ENCODE results near the gene LGALS4. TPM values are rescaled to one million over a fixed set of nuclear protein-coding genes. Genes with fewer than 3 reads are reported as not detected.
"Not testable (repeated sequence)": the region's sequence is repeated elsewhere in the genome, so short reads cannot be mapped to it uniquely, and the experiment has no call there.

The LGALS4 gene
- total RNA-seq, 1 donor from 2014 or later, result not detected

DNA sequence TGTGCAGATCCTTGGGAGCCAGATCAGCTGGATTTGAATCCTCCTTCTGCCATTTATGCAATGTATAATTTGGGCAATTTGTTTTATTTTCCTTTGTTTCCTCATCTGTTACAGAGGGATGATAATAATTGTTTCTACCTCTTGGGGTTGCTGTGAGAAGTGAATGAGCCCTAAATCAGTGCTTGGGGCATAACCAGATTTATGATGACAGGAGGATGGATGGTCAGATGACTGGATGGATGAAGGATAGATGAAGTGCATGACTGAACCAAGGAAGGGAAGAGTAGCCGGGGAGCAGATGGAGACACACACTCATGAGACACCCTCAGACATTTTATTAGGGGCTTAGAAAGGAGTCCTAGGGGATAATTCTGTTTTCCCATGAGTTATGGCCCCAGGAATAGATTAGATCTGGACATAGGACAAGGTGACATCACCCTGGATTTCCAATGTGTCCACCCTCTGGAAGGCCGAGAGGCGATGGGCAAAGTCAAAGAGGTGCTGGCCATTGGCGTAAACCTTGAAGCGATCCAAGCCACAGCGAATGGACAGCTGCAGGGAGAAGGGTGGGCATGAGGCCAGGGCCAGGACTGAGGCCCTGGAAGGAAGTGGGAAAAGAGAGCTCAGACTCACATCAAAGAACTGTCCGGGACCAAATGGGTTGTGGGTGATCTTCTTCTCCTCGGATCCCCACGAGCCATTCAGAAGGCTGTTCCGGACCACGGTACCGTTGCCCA lies 11.2 kb downstream of the LGALS4 start:
- no peaks in the 10 kb centered on the region for H3K27me3 ChIP-seq (ENCODE audit: control insufficient read depth, insufficient read depth, low read length)
- TF ChIP-seq, protein P1, sequence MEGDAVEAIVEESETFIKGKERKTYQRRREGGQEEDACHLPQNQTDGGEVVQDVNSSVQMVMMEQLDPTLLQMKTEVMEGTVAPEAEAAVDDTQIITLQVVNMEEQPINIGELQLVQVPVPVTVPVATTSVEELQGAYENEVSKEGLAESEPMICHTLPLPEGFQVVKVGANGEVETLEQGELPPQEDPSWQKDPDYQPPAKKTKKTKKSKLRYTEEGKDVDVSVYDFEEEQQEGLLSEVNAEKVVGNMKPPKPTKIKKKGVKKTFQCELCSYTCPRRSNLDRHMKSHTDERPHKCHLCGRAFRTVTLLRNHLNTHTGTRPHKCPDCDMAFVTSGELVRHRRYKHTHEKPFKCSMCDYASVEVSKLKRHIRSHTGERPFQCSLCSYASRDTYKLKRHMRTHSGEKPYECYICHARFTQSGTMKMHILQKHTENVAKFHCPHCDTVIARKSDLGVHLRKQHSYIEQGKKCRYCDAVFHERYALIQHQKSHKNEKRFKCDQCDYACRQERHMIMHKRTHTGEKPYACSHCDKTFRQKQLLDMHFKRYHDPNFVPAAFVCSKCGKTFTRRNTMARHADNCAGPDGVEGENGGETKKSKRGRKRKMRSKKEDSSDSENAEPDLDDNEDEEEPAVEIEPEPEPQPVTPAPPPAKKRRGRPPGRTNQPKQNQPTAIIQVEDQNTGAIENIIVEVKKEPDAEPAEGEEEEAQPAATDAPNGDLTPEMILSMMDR (IDR thresholded peaks at IDR 0.05; ENCODE audit: insufficient read depth, low read length, poor library complexity, severe bottlenecking), result no peak
- DNase-seq (ENCODE audit: low read depth), result no peak
- no peak overlapping the region for H3K4me3 ChIP-seq (ENCODE audit: low read depth, low read length)
- no peaks in the 10 kb centered on the region for H3K36me3 ChIP-seq (ENCODE audit: control insufficient read depth, insufficient read depth, low read length)

DNA sequence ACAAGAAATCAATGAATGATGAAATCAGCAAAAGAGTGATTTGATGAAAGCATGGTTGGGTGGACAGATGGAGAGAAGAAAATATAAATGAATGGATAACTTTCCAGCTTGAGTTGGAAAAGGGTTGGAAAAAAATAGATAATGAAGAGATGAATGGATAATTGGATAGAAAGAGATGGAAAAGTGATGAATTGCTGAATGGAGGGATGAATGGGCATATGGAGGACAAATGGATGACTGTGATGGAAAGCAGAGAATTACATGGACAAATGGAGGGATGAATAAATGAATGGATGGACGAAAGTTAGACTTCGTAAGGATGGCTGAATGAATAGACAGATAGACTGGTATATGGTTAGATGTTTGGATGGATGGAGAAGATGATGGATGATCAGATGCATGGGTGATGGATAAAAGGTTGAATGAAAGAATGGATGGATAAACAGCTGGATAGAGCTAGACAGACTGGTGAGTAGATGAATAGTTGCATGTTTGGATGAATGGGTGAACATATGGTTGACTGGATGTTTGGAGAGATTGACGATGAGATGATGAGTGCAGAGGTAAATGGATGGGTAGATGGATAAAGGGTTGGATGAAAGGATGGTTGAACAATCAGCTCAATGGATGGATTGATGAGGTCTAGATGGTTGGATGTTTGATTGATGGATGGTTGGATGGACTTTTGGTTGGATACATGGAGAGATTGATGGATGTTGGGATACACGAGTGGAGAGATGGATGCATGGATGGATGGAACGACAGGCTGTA lies 12.0 kb downstream of the LGALS4 start:
- TF ChIP-seq, protein P1 (IDR thresholded peaks at IDR 0.05; ENCODE audit: insufficient read depth, low read length, poor library complexity, severe bottlenecking), result no peak
- H3K36me3 ChIP-seq (ENCODE audit: control insufficient read depth, insufficient read depth, low read length), result no peaks in the 10 kb centered on the region
- H3K4me3 ChIP-seq (ENCODE audit: low read depth, low read length), result no peak overlapping the region
- H3K27me3 ChIP-seq (ENCODE audit: control insufficient read depth, insufficient read depth, low read length), result no peaks in the 10 kb centered on the region
- no peak for DNase-seq (ENCODE audit: low read depth)

DNA sequence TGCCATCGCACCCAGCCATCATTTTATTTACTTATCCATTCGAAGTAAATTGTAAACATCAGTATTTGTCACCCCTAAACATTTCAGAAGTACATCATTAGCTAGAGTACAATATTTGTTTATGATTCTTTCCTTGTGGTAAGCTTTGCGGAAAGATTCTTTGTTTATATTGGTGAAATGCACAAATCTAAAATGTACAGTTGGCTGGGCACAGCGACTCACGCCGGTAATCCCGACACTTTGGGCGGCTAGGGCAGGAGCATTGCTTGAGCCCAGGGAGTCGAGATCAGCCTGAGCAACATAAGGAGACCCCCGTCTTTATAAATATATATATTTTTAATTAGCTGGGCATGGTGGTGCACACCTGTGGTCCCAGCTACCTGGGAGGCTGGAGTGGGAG lies 13.6 kb downstream of the LGALS4 start:
- no peak overlapping the region for H3K4me3 ChIP-seq (ENCODE audit: low read depth, low read length)
- no peaks in the 10 kb centered on the region for H3K36me3 ChIP-seq (ENCODE audit: control insufficient read depth, insufficient read depth, low read length)
- TF ChIP-seq, protein P1 (IDR thresholded peaks at IDR 0.05; ENCODE audit: insufficient read depth, low read length, poor library complexity, severe bottlenecking), result no peak
- DNase-seq (ENCODE audit: low read depth), result no peak
- H3K27me3 ChIP-seq (ENCODE audit: control insufficient read depth, insufficient read depth, low read length), result no peaks in the 10 kb centered on the region

DNA sequence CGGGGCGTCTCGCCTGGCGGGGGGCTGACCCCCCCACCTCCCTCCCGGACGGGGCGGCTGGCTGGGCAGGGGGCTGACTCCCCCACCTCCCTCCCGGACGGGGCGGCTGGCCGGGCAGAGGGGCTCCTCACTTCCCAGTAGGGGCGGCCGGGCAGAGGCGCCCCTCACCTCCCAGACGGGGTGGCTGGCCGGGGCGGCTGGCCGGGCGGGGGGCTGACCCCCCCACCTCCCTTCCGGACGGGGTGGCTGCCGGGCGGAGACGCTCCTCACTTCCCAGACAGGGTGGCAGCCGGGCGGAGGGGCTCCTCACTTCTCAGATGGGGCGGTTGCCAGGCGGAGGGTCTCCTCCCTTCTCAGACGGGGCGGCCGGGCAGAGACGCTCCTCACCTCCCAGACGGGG lies 15.0 kb downstream of the LGALS4 start:
- not testable (repeated sequence) for H3K4me3 ChIP-seq (ENCODE audit: low read depth, low read length); DNase-seq (ENCODE audit: low read depth); H3K27me3 ChIP-seq (ENCODE audit: control insufficient read depth, insufficient read depth, low read length); H3K36me3 ChIP-seq (ENCODE audit: control insufficient read depth, insufficient read depth, low read length)

DNA sequence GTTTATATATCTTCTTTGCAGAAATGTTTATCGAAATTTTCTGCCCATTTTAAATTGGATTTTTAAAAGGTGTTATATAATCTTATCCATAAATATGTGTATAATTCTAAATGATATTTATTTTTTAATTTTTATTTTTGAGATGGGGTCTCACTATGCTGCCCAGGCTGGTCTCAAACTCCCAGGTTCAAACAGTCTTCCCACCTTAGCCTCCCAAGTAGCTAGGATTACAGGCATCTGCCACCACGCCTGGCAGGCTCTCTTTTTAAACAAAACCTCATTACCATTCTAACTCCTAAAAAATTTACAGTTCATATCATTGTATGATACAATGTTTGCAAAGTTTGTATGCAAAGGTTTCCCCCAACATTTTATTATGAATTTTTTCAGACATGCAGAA lies 16.6 kb downstream of the LGALS4 start:
- no peak overlapping the region for H3K4me3 ChIP-seq (ENCODE audit: low read depth, low read length)
- H3K36me3 ChIP-seq (ENCODE audit: control insufficient read depth, insufficient read depth, low read length), result no peaks in the 10 kb centered on the region
- DNase-seq (ENCODE audit: low read depth), result no peak
- TF ChIP-seq, protein P1 (IDR thresholded peaks at IDR 0.05; ENCODE audit: insufficient read depth, low read length, poor library complexity, severe bottlenecking), result no peak
- H3K27me3 ChIP-seq (ENCODE audit: control insufficient read depth, insufficient read depth, low read length), result no peaks in the 10 kb centered on the region

DNA sequence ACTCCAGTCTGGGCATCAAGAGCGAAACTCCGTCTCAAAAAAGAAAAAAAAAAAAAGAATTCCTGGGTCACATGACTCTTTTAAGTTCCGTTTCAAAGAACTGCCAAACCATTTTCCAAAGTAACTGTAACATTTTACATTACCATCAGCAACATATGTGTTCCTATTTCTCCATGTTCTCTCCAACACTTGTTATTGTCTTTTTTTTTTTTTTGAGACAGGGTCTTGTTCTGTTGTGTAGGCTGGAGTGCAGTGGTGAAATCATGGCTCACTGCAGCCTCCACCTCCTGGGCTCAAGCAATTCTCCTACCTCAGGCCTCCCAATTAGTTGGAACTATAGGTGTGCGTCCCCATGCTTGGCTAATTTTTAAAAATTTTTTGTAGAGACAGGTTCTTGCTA lies 17.2 kb downstream of the LGALS4 start:
- TF ChIP-seq, protein P1 (IDR thresholded peaks at IDR 0.05; ENCODE audit: insufficient read depth, low read length, poor library complexity, severe bottlenecking), result no peak
- Histone ChIP-seq H3K4me3 (ENCODE audit: low read depth, low read length) (no peak overlapping the region), H3K27me3 (ENCODE audit: control insufficient read depth, insufficient read depth, low read length) (no peaks in the 10 kb centered on the region), H3K36me3 (ENCODE audit: control insufficient read depth, insufficient read depth, low read length) (no peaks in the 10 kb centered on the region)
- DNase-seq (ENCODE audit: low read depth), result no peak
